Muscle of back (tissue), 13 donors: ENCODE results near the gene BCKDHB. TPM values are rescaled to one million over a fixed set of nuclear protein-coding genes. Genes with fewer than 3 reads are reported as not detected.
"Not testable (repeated sequence)": the region's sequence is repeated elsewhere in the genome, so short reads cannot be mapped to it uniquely, and the experiment has no call there.

Experiments
- DNase-seq, 3 donors: peaks; one replicate each; pipeline versions ENCODE4 v3.0.0 to v3.0.0-alpha.2; 2013
- long read RNA-seq, 9 donors: transcript quantifications; one replicate each; lab custom pipeline, GENCODE V29; 2026
- polyA plus RNA-seq, 10 donors: library from polyadenylated mRNA; unstranded; fragments of 120-200 nt; gene quantifications; one replicate each; pipeline ENCODE4 v1.2.1, GENCODE V29; 2013; ENCODE audit not compliant: insufficient read length in 10 of 10

The BCKDHB gene
- polyA plus RNA-seq, result 10 to 100 TPM; 10.6 to 24.1 (median 20.4) TPM
- long read RNA-seq, donor 1, result 0 reads
- long read RNA-seq, donor 2, partial matches to known transcripts, result 0 of 3 reads
- long read RNA-seq, donor 2, other reads (novel, unspliced or antisense), result 0 of 3 reads
- long read RNA-seq, donor 3, result 0 reads
- long read RNA-seq, donor 4, partial matches to known transcripts, result 0 of 3 reads
- long read RNA-seq, donor 4, other reads (novel, unspliced or antisense), result 0 of 3 reads
- long read RNA-seq, donor 5, partial matches to known transcripts, result 0 of 5 reads
- long read RNA-seq, donor 5, other reads (novel, unspliced or antisense), result 0 of 5 reads
- long read RNA-seq, donor 6, partial matches to known transcripts, result 0 of 4 reads
- long read RNA-seq, donor 6, other reads (novel, unspliced or antisense), result 0 of 4 reads
- long read RNA-seq, donor 7, partial matches to known transcripts, result 0 of 5 reads
- long read RNA-seq, donor 7, other reads (novel, unspliced or antisense), result 0 of 5 reads
- long read RNA-seq, donor 8, partial matches to known transcripts, result 0 of 3 reads
- long read RNA-seq, donor 8, other reads (novel, unspliced or antisense), result 0 of 3 reads
- long read RNA-seq, donor 9, partial matches to known transcripts, result 0 of 2 reads
- long read RNA-seq, donor 9, other reads (novel, unspliced or antisense), result 0 of 2 reads

DNA sequence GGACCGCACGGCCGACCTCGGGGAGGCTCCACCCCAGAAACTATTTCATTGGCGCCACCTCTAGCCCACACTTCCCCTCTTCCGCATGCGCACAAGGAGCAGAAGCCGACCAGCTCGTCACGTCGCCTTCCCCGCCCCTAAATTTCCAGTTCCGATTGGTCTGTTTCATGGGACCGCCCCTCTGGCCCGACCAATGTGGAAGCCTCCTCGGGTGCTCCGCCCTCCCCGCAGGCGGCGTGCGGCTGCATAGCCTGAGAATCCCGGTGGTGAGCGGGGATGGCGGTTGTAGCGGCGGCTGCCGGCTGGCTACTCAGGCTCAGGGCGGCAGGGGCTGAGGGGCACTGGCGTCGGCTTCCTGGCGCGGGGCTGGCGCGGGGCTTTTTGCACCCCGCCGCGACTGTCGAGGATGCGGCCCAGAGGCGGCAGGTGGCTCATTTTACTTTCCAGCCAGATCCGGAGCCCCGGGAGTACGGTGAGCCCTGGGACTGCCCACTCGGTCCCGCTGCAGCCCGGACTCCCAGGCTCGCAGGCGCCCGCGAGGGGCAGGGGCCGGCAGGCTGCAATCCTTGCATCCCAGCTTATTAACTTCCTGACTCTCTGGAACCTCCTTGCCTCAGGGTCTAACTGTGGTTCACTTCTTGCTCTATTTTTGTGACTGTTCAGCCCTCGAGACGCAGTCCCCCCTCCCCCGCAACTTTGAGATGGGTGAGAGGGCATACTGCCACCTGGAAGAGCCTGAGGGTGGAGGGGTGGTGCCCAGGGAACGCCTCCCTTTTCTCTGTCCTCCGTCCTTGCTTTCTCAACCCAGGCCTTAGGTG is at the start of gene BCKDHB:
Gene BCKDHB (plus strand): TSS at position 254 of the 818 bp plus-strand sequence. CDS start 23 bp downstream, at position 277.
- peak; percentile 98 to 99 (median 99) for DNase-seq

DNA sequence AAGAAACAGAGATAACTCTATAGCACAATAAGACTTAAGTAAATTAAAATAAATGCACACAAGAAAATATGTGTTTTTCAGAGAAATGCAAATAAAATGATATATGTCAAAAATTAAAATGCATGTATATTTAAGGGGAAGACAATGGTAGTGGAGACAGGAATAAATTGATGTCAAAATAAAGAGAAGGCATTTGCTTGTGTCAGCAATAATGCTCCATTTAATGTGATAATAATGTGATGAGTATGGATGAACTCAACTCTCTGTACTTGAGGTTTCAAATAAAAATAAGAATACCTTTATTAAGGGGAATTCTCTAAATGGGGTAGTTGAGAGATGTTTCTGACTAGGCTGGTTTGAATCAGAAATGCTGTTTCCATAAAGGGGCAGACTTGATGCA is 45.7 kb upstream of the BCKDHB start:
- no peak for DNase-seq

DNA sequence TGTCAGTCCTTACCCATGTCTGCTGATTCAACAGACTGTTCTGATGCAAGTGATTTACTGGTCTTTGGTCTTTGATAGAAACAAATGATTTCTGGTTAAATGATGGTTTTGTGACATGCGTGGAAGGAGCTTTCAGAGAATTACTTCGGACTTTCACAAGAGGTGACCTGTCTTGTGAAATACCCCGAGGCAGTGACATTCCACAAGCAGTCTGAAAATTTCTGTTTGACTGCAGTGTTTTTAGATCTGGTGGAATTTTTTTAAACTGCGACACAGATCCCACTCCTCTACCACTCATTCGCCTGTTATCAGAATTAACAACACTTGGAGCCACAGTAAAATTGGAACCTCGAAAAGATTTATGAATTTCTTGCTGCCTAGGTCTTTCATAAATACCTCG is 38.3 kb upstream of the BCKDHB start:
- not testable (repeated sequence) for DNase-seq

DNA sequence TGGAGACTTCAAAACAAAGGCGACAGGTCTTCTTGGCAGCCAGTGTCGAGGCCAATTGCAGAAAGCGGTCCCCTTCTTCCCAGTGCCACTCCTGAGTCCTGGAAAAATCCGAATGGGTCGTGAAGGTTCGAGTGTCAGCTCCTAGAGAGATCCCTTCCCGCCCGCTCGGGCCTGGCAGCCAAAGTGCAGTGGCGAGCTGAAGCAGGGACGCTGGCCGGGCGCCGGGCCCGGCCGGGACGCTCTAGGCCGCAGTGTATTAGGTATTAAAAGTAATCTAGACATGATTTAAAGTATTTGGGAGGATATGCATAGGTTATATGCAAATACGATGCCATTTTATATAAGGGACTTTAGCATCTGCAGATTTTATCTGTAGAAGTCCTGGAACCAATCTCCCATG is 36.0 kb upstream of the BCKDHB start:
- DNase-seq, result not testable (repeated sequence)

DNA sequence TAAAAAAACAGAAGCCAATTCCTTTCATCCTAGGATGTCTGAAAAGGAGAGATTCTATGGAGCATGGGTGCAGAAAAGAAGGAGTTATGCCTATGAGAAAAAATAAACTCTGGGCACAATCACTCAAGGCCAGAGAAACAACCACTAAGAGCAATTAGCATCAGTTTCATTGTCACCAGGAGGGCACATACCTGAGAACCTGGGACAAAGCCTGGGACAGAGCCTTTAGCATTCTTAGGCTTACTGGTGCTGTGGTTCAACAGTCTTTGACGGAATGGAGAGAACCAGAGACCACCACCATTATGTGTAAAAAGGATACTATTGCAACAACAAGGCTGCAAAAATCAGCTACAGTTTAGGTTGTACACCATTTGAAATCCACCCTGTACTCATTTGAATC is 29.4 kb upstream of the BCKDHB start:
- no peak for DNase-seq

DNA sequence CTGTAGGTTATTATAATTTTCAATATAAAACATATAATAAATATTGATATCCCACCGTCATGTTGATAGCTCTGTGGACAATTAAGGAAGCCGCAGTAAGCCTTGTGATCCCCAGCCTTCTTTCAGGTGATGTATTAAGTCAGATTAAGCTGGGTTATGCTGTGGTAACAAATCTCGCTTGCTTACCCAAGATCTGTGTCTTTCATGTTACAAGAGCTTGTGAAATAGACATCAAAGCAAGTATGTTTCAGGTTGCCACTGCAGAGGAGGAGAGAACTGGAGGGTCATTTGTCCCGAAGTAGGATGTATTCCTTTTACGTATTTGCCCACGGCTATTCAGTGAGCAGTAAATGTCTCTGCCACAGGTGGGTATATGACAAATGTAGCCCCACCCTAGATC is 17.8 kb upstream of the BCKDHB start:
- no peak for DNase-seq

DNA sequence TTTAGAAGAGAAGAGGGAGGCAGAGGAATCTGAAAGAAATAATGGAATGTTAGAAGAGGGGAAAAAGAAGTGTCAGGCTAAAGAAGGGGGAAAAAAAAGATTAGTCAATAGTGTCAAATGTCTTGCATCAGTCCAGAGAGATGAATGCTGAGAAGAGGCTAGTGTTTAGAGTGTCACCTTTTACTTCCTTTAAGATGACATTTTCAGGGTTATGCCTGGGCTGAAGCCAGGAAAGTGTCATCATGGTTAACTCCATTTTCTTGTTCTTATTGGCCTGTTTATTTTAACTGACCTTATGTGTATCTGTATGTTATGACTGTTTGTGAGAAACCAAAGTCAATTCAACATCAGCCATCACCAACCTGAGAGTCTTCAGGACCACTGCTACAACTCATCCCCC is 15.0 kb upstream of the BCKDHB start:
- no peak for DNase-seq

DNA sequence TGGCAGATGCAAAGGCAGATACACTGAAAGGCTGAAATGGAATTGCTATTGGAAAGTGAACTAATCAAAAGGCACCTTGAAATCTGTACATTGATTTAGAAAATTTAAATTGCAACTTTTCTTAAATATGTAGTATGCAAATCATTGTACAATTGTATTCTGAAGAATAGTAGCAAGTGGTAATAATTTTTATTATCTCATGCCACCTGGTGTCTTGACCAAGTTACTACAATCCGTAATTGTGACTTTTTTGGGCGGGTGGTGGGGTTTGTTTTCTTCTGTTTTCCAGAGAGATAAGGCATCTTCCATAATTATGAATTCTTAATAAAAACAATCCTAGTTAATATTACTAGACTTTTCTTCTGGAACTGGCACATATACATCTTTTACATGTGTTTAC is 12.5 kb upstream of the BCKDHB start:
- peak in 2 of 3 donors; percentile 2 to 13 for DNase-seq

DNA sequence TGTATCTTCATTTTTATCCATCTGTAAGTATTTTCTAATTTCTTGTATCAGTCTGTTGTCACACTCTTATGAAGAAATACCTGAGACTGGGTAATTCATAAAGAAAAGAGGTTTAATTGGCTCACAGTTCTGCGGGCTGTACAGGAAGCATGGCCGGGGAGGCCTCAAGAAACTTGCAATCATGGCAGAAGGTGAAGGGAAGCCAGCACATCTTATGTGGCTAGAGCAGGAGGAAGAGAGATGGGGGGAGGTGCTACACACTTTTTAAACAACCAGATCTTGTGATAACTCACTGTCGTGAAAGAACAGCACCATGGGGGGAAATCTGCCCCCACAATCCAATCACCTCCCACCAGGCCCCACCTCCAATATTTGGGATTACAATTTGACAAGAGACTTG is 10.9 kb upstream of the BCKDHB start:
- no peak for DNase-seq

DNA sequence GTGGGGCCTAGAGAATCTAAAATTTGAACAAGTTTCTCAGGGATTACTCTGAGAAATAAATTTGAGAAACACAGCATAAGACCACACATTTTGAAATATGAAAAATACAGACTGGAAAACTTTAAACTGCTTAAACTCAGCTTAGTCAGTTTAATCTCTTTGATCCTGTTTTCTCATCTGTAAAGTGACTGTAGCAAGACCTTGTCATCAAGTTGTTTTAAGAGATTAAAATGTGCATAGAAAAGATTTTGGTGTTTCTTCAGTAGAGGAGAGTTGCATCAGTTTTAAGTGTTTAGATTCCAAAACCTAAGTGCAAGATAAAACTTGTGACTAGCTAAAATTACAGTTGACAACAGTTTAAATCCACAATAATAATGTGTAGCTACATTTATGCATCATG is 8.1 kb upstream of the BCKDHB start:
- no peak for DNase-seq

DNA sequence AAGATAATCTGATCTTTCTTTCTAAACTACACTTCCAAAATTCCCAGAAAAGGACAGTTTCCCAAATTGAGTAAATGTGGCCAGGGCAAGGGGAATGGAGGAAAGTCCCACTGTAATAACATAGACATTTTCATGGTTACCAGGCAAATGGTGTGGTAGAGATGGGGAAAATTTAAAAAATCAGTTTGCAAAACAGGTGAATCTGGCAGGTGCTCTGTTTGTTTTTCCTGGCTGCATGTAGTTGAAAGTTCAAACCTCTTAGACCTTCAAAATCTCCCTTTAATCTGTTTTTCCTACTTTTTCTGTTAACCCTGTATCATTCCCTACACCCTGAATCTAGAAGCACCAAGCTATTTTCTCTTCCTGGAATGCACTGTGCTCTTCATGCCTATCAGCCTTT is 2.0 kb upstream of the BCKDHB start:
- DNase-seq, result no peak

DNA sequence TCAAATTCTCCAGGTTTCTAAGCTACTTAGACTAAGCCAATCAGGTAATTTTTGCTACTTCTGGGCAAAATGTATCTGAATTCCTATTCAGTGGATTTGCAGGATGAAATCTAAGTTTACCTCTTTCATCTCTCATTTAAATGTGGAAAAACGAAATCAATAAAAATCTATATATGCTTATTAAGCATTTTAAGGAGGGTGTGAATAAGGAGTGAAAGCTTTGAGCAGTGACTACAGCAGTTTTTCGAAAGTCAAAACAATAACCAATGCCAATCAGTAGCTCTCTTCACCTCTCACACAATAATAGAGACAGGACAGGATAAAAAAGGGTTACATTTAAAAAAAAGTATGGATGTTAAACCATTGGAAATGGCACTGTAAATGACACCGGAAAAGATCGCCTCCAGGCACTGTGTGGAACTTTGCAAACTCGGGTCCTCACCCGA is 476 bp upstream of the BCKDHB start:
- DNase-seq, result no peak

DNA sequence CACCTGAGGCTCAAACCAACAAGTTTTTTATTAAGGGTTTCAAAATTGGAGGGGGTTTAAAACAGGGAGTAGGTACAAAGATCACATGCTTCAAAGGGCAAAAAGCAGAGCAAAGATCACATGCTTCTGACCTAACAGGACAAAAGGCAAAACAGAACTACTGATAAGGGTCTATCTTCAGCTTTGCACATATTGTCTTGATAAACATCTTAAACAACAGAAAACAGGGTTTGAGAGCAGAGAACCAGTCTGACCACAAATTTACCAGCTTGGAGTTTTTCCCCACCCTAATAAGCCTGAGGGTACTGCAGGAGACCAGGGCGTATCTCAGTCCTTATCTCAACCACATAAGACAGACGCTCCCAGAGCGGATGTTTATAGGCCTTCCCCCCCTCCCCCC is 16.1 kb downstream of the BCKDHB start:
- not testable (repeated sequence) for DNase-seq

DNA sequence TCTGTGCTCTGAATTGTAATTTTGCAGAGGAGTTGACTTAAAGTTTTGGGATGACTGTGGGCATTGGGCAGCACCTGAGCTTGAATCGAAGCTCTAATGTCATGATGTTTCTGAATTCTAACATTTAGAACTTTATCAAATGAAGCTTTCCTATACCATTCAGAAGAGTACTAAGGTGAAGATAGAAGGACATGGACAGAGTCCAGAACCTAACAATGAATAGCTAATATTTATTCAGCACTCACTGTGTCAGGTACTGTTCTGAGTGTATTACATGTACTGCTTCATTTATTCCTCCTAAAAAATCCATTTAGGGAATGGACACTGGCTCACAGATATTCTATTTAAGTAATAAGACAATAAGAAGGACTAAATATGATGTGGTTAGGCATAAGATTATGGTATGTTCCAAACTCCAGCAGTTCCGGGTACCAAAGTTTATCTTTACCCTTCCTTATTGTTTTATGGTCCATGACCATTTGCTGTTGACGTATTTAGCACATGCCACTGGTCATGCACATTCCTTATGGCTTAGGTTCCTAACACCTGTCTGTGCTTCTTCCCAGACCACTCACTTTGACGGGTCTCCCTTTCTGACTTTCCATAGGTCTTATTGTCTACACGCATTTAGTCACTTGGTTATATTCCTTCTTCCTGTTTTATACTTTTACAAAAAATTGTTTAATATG is 20.3 kb downstream of the BCKDHB start:
- no peak for DNase-seq

DNA sequence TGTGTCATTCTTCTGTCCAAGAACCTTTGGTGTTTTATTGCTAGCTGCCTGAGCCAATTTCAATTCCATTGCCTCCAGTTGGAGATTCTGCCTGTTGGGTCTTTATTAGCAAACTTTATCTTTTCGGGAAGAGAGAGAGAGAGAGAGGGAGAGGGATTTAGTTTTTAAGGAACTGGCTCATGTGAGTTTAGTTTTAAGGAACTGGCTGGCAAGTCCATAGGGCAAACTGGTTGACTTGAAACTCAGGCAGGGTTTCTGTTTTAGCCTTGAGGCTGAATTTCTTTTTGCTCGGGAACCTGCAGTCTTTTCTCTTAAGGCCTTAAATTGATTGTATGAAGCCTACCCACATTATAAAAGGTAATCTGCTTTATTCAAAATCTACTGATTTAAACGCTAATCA is 23.0 kb downstream of the BCKDHB start:
- DNase-seq, result no peak

DNA sequence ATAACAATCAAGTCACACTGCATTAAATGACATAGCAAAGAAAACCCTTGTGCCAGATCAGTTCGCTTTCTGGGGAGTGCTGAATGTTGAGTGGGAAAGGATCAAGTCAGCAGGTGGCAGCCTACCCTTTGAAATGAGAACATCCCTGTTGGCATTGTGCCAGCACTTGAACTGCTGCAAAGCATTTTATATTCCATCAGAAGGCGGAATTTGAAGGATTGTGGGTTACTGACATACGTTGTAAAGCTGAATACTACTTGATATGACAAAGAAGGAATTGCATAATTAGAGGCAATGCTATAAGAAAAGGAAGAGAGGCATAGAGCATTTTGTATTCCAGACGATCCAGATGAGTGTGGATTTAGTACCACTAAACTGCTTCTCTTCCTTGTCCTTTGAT is 26.5 kb downstream of the BCKDHB start:
- peak; percentile 74 to 81 (median 79) for DNase-seq

DNA sequence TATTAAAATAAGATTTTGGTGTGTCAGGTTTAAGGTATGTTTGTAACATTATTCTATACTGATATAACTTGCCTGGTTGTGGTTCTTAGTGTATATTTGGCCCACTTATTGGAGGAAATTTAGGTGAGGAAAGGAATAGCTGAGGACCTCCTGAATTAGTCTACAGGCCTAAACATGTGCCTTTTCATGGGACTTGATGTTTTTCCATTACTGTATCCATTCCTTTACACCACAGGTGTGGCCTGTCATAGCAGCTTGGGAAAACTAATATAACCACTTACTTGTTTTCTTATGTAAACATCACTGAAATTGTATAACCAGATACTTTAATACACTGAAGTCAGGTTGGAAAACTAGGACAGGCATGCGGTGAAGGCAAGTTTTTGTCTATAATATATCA is 27.6 kb downstream of the BCKDHB start:
- DNase-seq, result no peak

DNA sequence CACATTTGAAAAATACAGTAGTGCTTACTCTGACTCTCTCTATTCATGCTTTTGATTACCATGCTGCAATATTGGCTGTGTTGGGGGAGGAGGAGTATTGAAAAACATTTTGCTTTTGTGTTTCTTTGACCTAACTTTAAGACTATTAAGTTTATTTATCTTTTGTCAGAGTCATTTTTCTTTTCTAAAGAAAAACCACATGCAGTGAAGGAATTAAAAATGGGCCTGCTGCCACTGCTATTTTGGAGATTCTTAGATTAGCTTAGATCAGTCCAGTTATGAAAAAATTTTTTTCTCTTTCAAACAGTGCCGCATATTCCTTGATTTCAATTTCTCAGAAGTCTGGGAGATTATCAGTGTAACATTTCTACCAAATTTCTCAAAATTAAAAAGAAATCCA is 36.1 kb downstream of the BCKDHB start:
- peak in 1 of 3 donors; percentile 23 for DNase-seq

DNA sequence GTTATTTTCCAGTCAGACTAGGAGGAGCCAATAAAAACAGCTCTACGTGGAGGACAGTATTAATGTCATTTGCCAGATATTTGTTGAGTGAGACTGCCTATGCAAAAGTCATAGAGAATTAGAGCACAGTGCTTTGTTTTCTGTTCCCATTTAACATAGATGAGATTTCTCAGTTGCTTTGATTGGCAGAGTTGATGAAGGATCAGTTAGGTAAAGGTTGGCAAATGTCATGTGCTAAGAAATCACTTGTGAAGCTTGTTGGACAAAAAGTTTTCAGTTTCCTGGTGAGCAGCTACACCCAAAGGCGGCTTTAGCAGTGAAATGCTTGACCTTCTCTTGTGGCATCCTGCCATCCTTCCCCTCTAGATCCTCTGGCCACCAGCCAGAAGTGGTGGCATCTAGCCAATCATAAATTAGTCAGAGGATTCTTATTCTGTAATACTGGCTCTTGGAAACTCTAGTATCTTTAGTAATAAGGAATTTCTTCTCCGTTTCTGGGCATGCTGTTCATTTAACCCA is 37.0 kb downstream of the BCKDHB start:
- peak; percentile 59 to 80 (median 72) for DNase-seq

DNA sequence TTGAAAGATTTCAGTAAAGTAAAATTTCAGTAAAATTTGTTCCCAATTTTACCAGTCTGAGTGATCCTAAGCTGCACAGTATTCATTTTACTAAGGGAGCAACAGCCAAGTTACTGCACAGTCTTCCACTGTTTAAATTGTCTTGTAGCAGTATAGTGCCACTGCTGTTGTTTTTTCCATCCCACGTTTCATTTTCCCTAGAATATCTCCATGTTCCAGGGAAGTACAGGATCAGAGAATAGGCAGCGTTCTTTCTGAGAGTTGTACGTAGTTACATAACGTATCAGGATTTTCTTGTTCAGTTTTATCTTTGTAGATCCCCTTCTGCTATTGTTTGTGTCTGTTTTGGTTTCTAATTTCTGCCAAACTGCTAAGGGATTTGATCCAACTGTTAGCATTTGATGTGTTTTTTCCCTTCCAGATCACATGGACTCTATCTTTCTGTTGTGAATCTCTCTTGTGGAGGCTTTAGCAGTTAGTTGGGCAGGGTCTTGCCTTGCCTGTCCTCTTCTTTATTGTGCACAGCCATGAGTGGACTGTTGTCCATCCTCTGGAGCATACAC is 38.4 kb downstream of the BCKDHB start:
- DNase-seq, result peak in 1 of 3 donors; percentile 35

DNA sequence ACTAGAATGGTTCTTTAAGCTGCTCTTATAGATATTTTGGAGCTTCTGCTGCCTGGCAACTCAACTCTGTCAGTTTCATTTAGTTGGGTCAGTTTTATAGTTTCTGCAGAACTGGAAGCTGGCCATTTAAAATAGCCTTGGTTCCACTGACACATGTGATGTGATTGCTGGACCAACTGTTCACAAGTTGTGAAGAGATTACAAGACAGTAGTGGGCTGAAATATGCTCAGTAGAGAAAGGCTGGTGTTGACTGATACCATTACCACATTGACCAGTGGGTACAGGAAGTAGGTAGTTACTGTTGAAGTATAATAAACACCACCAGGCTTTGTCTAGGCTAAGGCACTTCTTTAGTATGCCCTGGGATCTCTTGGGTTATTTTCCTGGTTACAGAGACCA is 39.0 kb downstream of the BCKDHB start:
- DNase-seq, result no peak
